ENCODE data around the gene RELB. TPM values are rescaled to one million over a fixed set of nuclear protein-coding genes. Genes with fewer than 3 reads are reported as not detected.
A peak's percentile ranks its signal among the peaks of the same experiment; 100 is the strongest.
"Not testable (repeated sequence)": the region's sequence is repeated elsewhere in the genome, so short reads cannot be mapped to it uniquely, and the experiment has no call there.

The RELB gene
- total RNA-seq, 2 donors from 2014 or later = 14.3 to 22.7 TPM

GRCh38 chr19:44975444-44975843 lies 25.8 kb upstream of the RELB start:
- intact Hi-C loops (cut with DNase I) = no loop called here
- DNase-seq (ENCODE audit: low spot score) = no peak

- intact Hi-C loops (cut with DNase I) = no loop called here
These were observed 17.3 kb upstream of the RELB start for GRCh38 chr19:44984005-44984404.

GRCh38 chr19:44985445-44985844 lies 15.8 kb upstream of the RELB start:
- no peak for DNase-seq (ENCODE audit: low spot score)
- intact Hi-C loops (cut with DNase I) = no loop called here

More at GRCh38 chr19:44984005-44984404, 17.3 kb upstream of the RELB start:
- no peak for DNase-seq (ENCODE audit: low spot score)

GRCh38 chr19:44986389-44986788 lies 14.9 kb upstream of the RELB start:
- no peak for DNase-seq (ENCODE audit: low spot score)
- intact Hi-C loops (cut with DNase I) = no loop called here

- DNase-seq (ENCODE audit: low spot score) = no peak
- intact Hi-C loops (cut with DNase I) = no loop called here
These were observed 14.1 kb upstream of the RELB start for GRCh38 chr19:44987148-44987675.

GRCh38 chr19:44988273-44988672 lies 13.0 kb upstream of the RELB start:
- intact Hi-C loops (cut with DNase I) = no loop called here
- no peak for DNase-seq (ENCODE audit: low spot score)

GRCh38 chr19:44988896-44989556 lies 12.2 kb upstream of the RELB start:
- intact Hi-C loops (cut with DNase I) = no loop called here
- peak; percentile 90 for DNase-seq (ENCODE audit: low spot score)

GRCh38 chr19:44990459-44990858 lies 10.8 kb upstream of the RELB start:
- intact Hi-C loops (cut with DNase I) = no loop called here

GRCh38 chr19:44990966-44991365 lies 10.3 kb upstream of the RELB start:
- DNase-seq (ENCODE audit: low spot score) = no peak
- intact Hi-C loops (cut with DNase I) = no loop called here

More at GRCh38 chr19:44990459-44990858, 10.8 kb upstream of the RELB start:
- no peak for DNase-seq (ENCODE audit: low spot score)

- DNase-seq (ENCODE audit: low spot score) = no peak
- intact Hi-C loops (cut with DNase I) = loop anchor here in 1 of 2 donors (1.0 kb wide), 1 partner anchor 29 kb away; no protein-coding TSS in a partner anchor
These were observed 8.7 kb upstream of the RELB start for GRCh38 chr19:44992336-44993163.

- intact Hi-C loops (cut with DNase I) = no loop called here
- DNase-seq (ENCODE audit: low spot score) = no peak
These were observed 7.7 kb upstream of the RELB start for GRCh38 chr19:44993526-44993925.

GRCh38 chr19:44993926-44994537 lies 7.2 kb upstream of the RELB start:
- intact Hi-C loops (cut with DNase I) = no loop called here
- DNase-seq (ENCODE audit: low spot score) = no peak

- intact Hi-C loops (cut with DNase I) = no loop called here
- DNase-seq (ENCODE audit: low spot score) = no peak
These were observed 3.2 kb upstream of the RELB start for GRCh38 chr19:44998025-44998424.

GRCh38 chr19:44999131-44999925 lies 1.9 kb upstream of the RELB start:
- intact Hi-C loops (cut with DNase I); DNase-seq (ENCODE audit: low spot score): not testable (repeated sequence)

- intact Hi-C loops (cut with DNase I); DNase-seq (ENCODE audit: low spot score): not testable (repeated sequence)
These were observed 599 bp upstream of the RELB start for GRCh38 chr19:45000665-45001064.

- no peak for DNase-seq (ENCODE audit: low spot score)
- intact Hi-C loops (cut with DNase I) = no loop called here
These were observed 2.2 kb downstream of the RELB start for GRCh38 chr19:45003485-45003884.

- intact Hi-C loops (cut with DNase I) = no loop called here
- DNase-seq (ENCODE audit: low spot score) = no peak
These were observed 4.5 kb downstream of the RELB start for GRCh38 chr19:45005787-45006186.

- DNase-seq (ENCODE audit: low spot score) = no peak
- intact Hi-C loops (cut with DNase I) = no loop called here
These were observed 7.3 kb downstream of the RELB start for GRCh38 chr19:45008552-45008951.

- intact Hi-C loops (cut with DNase I) = no loop called here
- no peak for DNase-seq (ENCODE audit: low spot score)
These were observed 8.5 kb downstream of the RELB start for GRCh38 chr19:45009625-45010255.
